WERI-Rb-1 (cell line): Measurements from ENCODE around the gene RIMBP2.

Experiments used
- DNase-seq: peaks from one replicate; pipeline ENCODE4 v3.0.0-alpha.2; 2020
- H3K27ac ChIP-seq: fragments of 250-450 bp; sonication (Bioruptor Pico); 2 replicates; pipeline ENCODE4 v1.5.1; 2020; ENCODE audit warnings: mild to moderate bottlenecking, moderate library complexity
- H3K27me3 ChIP-seq: fragments of 250-450 bp; sonication (Bioruptor Pico); 2 replicates; pipeline ENCODE4 v1.5.1; 2021; ENCODE audit warnings: mild to moderate bottlenecking, low read depth, moderate library complexity; ENCODE audit not compliant: insufficient read depth, severe bottlenecking
- H3K36me3 ChIP-seq: fragments of 250-450 bp; sonication (Bioruptor Pico); 2 replicates; pipeline ENCODE4 v1.5.1; 2020; ENCODE audit warnings: mild to moderate bottlenecking, moderate library complexity
- H3K4me3 ChIP-seq: 2 replicates; pipeline ENCODE4 v1.5.1; 2011; ENCODE audit warnings: low read depth, mild to moderate bottlenecking, control low read depth, low read length
- H3K9me3 ChIP-seq: fragments of 250-450 bp; sonication (Bioruptor Pico); 2 replicates; pipeline ENCODE4 v1.5.1; 2021; ENCODE audit warnings: mild to moderate bottlenecking, moderate library complexity; ENCODE audit not compliant: severe bottlenecking
- CTCF ChIP-seq: IDR thresholded peaks from 2 replicates; pipeline ENCODE4 v1.5.1; 2011; ENCODE audit warnings: low read depth, mild to moderate bottlenecking, control low read depth, inconsistent platforms, low read length

The RIMBP2 gene

GRCh38 chr12:130498589-130499385 lies 217.3 kb downstream of the RIMBP2 start:
- Histone ChIP-seq H3K4me3 (no peak overlapping the region), H3K27me3 (no peaks in the 10 kb centered on the region), H3K27ac (no peak overlapping the region), H3K9me3 (no peaks in the 10 kb centered on the region), H3K36me3 (no peaks in the 10 kb centered on the region)
- no peak for TF ChIP-seq CTCF
- no peak for DNase-seq

- no peak overlapping the region for H3K4me3 ChIP-seq
- no peaks in the 10 kb centered on the region for H3K27me3 ChIP-seq
- no peak for DNase-seq
- no peaks in the 10 kb centered on the region for H3K9me3 ChIP-seq
- no peak for TF ChIP-seq CTCF
- no peak overlapping the region for H3K27ac ChIP-seq
- H3K36me3 ChIP-seq, result no peaks in the 10 kb centered on the region
These were observed 218.1 kb downstream of the RIMBP2 start for GRCh38 chr12:130497991-130498390.

- H3K4me3 ChIP-seq, result no peak overlapping the region
- H3K36me3 ChIP-seq, result no peaks in the 10 kb centered on the region
- no peaks in the 10 kb centered on the region for H3K9me3 ChIP-seq
- no peak for DNase-seq
- no peak overlapping the region for H3K27ac ChIP-seq
- TF ChIP-seq CTCF, result no peak
- H3K27me3 ChIP-seq, result no peaks in the 10 kb centered on the region
These were observed 218.8 kb downstream of the RIMBP2 start for GRCh38 chr12:130497321-130497720.

GRCh38 chr12:130496516-130497120 lies 219.5 kb downstream of the RIMBP2 start:
- Histone ChIP-seq H3K4me3 (no peak overlapping the region), H3K36me3 (no peaks in the 10 kb centered on the region), H3K27me3 (no peaks in the 10 kb centered on the region), H3K27ac (no peak overlapping the region), H3K9me3 (no peaks in the 10 kb centered on the region)
- DNase-seq, result no peak
- no peak for TF ChIP-seq CTCF

GRCh38 chr12:130495156-130495555 lies 220.9 kb downstream of the RIMBP2 start:
- Histone ChIP-seq H3K9me3 (no peaks in the 10 kb centered on the region), H3K27me3 (no peaks in the 10 kb centered on the region), H3K4me3 (no peak overlapping the region), H3K27ac (no peak overlapping the region), H3K36me3 (no peaks in the 10 kb centered on the region)
- no peak for TF ChIP-seq CTCF
- no peak for DNase-seq
